Spleen (tissue), 11 donors: Measurements from ENCODE around the gene SYCP2L. TPM values are rescaled to one million over a fixed set of nuclear protein-coding genes. Genes with fewer than 3 reads are reported as not detected.

Experiments
- DNase-seq: peaks from one replicate; pipeline ENCODE4 v3.0.0-alpha.2; 2020
- H3K27ac ChIP-seq, 8 donors: fragments of 200-600 bp; sonication (generic) in 7 of 8; 1 replicate in 4 of 8; 2 replicates in 4 of 8; pipeline versions ENCODE4 v1.5.0 to v1.8.0; 2016 to 2021; ENCODE audit warnings: inconsistent platforms in 4 of 8, mild to moderate bottlenecking in 4 of 8, moderate library complexity in 1 of 8
- H3K27me3 ChIP-seq, 7 donors: fragments of 200-600 bp; sonication (generic) in 6 of 7; replicated peaks in 1 of 7; 1 replicate in 4 of 7; 2 replicates in 3 of 7; pipeline versions ENCODE4 v1.5.0 to v1.8.0; 2016 to 2021; ENCODE audit warnings: inconsistent platforms in 3 of 7, mild to moderate bottlenecking in 1 of 7
- H3K36me3 ChIP-seq, 6 donors: fragments of 200-600 bp; sonication (generic) in 5 of 6; 1 replicate in 4 of 6; 2 replicates in 2 of 6; pipeline versions ENCODE4 v1.5.0 to v1.8.0; 2016 to 2021; ENCODE audit warnings: inconsistent platforms in 2 of 6
- H3K4me1 ChIP-seq, 6 donors: fragments of 200-600 bp; sonication (generic) in 5 of 6; 1 replicate in 3 of 6; 2 replicates in 3 of 6; pipeline versions ENCODE4 v1.5.0 to v1.8.0; 2016 to 2021; ENCODE audit warnings: inconsistent platforms in 3 of 6
- H3K4me3 ChIP-seq, 8 donors: fragments of 200-600 bp; sonication (generic) in 7 of 8; 1 replicate in 4 of 8; 2 replicates in 4 of 8; pipeline versions ENCODE4 v1.5.0 to v1.8.0; 2016 to 2021; ENCODE audit warnings: inconsistent platforms in 4 of 8, mild to moderate bottlenecking in 4 of 8, moderate library complexity in 2 of 8
- H3K9me3 ChIP-seq, 8 donors: fragments of 200-600 bp; sonication (generic) in 7 of 8; 1 replicate in 4 of 8; 2 replicates in 4 of 8; pipeline versions ENCODE4 v1.5.0 to v1.8.0; 2016 to 2021; ENCODE audit warnings: inconsistent platforms in 4 of 8
- CTCF ChIP-seq, 11 experiments: fragments of 200-600 bp in 7 of 11; fragments of 450-650 bp in 4 of 11; sonication (generic) in 4 of 11; IDR thresholded peaks in 8 of 11; conservative IDR thresholded peaks in 3 of 11; 1 replicate in 7 of 11; 2 replicates in 4 of 11; pipeline versions ENCODE4 v1.4.0 to v1.8.0; 2016 to 2021; ENCODE audit warnings: antibody characterized with exemption in 11 of 11, inconsistent platforms in 4 of 11, mild to moderate bottlenecking in 1 of 11
- POLR2A ChIP-seq, 3 donors: fragments of 450-650 bp; IDR thresholded peaks; one replicate each; pipeline ENCODE4 v1.5.1; 2017; ENCODE audit warnings: antibody characterized with exemption in 3 of 3, mild to moderate bottlenecking in 1 of 3
- POLR2AphosphoS5 ChIP-seq, 3 donors: sonication (generic); formaldehyde crosslinking; IDR thresholded peaks; one replicate each; pipeline ENCODE4 v1.5.1; 2017; ENCODE audit warnings: antibody characterized with exemption in 3 of 3
- WGBS, 5 donors: extraction: QIAGEN DNeasy Blood & Tissue Kit in 3 of 5; methylation state at CpG; one replicate each; pipeline versions ENCODE4 v1.1.5 to v1.1.7; 2013 to 2018; 5-methylcytosine and 5-hydroxymethylcytosine counted together
- intact Hi-C: fragments of 100-400 bp; cut with DNase I; formaldehyde crosslinking; loops from one replicate; pipeline ENCODE4 v1.15.0; 2023; ENCODE audit warnings: low total_unique reads
- polyA plus RNA-seq, 3 donors: library from polyadenylated mRNA; stranded (reverse); fragments of 200-250 nt; gene quantifications; one replicate each; pipeline ENCODE4 v1.2.1, GENCODE V29; 2013
- total RNA-seq, 7 donors: library from RNA; depleted of rRNA in 3 of 7; stranded (reverse); fragments of >200 nt in 3 of 7; fragmentation: NEBNext Ultra II Directional in 4 of 7; extraction: Animal tissue kit (Norgen Biotek cat#: 25700) in 4 of 7; gene quantifications; one replicate each; pipeline versions ENCODE4 v1.1.0 to v1.2.1, GENCODE V29; 2016 to 2021
- donor health status: healthy with polysubstance abuse.
- donor health status: DM: no; HTN: no; CAD: no; lungs with moderate emphysema.
- donor health status: DM: no; HTN: no; CAD: no.
- donor health status: Bipolar disorder and iron deficiency.
- donor health status: healthy.
- donor health status: DM: no; HTN: no; CAD: no.
- donor health status: DM: yes; HTN: yes; CAD: no.

SYCP2L gene
- total and polyA plus RNA-seq, 10 donors: 0.06 to 0.83 (median 0.22) TPM; not detected in 2

GRCh38 chr6:10989587-10989986 is 102.7 kb downstream of the SYCP2L start:
- TF ChIP-seq POLR2AphosphoS5 (IDR thresholded peaks at IDR 0.05): no peak
- no peak for TF ChIP-seq POLR2A (IDR thresholded peaks at IDR 0.05)
- TF ChIP-seq CTCF (IDR thresholded peaks at IDR 0.05 in 8 of 11, conservative IDR thresholded peaks at IDR 0.05 in 3 of 11): no peak
- Histone ChIP-seq H3K9me3 (peaks cover 0 to 6% (median 0%) of the 10 kb centered on the region in 8 donors), H3K27ac (no peak overlapping the region), H3K27me3 (peaks cover 0 to 12% (median 0%) of the 10 kb centered on the region in 7 donors), H3K4me1 (no peaks in the 10 kb centered on the region), H3K4me3 (no peak overlapping the region), H3K36me3 (no peaks in the 10 kb centered on the region)
- intact Hi-C loops: no loop called here
- no peak for DNase-seq
- 90 to 95% (median 91%) methylated on average over 15 of the region's 15 CpGs for WGBS, 5 donors

DNA sequence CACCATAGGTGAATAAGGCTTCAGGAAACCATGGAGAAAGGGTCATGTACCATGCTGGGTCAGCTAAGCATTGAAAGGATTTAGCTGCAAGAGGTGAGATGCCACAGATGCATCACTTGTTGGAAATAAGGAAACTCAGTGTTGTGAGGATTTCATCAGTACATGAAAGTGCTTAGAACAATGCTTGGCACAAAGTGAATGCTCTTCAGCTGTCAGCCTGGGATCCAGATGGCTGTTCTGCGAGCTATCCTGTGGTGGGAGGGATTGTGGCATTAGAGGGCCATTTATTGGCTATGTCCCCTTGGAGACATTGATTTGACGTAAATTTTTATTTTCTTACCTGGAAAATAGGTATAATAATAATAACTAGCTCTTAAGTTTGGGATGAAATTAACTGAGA is 104.3 kb downstream of the SYCP2L start:
- no peak overlapping the region for H3K4me3 ChIP-seq
- H3K9me3 ChIP-seq: no peaks in the 10 kb centered on the region
- TF ChIP-seq POLR2AphosphoS5 (IDR thresholded peaks at IDR 0.05): no peak
- H3K27ac ChIP-seq: no peak overlapping the region
- no peak for DNase-seq
- H3K36me3 ChIP-seq: no peaks in the 10 kb centered on the region
- 38 to 72% (median 67%) methylated on average over 2 of the region's 2 CpGs for WGBS, 5 donors
- peaks cover 0 to 12% (median 0%) of the 10 kb centered on the region in 7 donors for H3K27me3 ChIP-seq
- H3K4me1 ChIP-seq: no peaks in the 10 kb centered on the region
- intact Hi-C loops: no loop called here

DNA sequence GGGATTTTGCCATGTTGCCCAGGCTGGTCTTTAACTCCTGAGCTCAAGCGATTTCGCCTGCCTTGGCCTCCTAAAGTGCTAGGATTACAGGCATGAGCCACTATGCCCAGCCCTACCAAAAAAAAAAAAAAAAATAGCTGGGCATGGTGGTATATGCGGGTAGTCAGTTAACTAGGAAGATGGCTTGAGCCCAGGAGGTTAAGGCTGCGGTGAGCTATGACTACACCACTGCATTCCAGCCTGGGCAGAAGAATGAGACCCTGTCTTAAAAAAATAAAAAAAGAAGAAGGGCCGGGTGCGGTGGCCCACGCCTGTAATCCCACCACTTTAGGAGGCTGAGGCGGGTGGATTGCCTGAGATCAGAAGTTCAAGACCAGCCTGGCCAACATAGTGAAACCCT is 107.0 kb downstream of the SYCP2L start:
- Histone ChIP-seq H3K27me3 (peaks cover 0 to under 1% (median 0%) of the 10 kb centered on the region in 7 donors), H3K4me1 (no peaks in the 10 kb centered on the region), H3K36me3 (no peaks in the 10 kb centered on the region), H3K4me3 (no peak overlapping the region), H3K27ac (no peak overlapping the region), H3K9me3 (no peaks in the 10 kb centered on the region)
- DNase-seq: no peak
- 92 to 97% (median 96%) methylated on average over 8 of the region's 8 CpGs for WGBS, 5 donors
- no peak for TF ChIP-seq POLR2A (IDR thresholded peaks at IDR 0.05)
- TF ChIP-seq CTCF (IDR thresholded peaks at IDR 0.05 in 8 of 11, conservative IDR thresholded peaks at IDR 0.05 in 3 of 11): no peak
- no peak for TF ChIP-seq POLR2AphosphoS5 (IDR thresholded peaks at IDR 0.05)
- intact Hi-C loops: no loop called here

GRCh38 chr6:10995114-10995707 is 108.4 kb downstream of the SYCP2L start:
- H3K36me3 ChIP-seq: no peaks in the 10 kb centered on the region
- H3K4me1 ChIP-seq: peaks cover 0 to 7% (median 0%) of the 10 kb centered on the region in 6 donors
- no peak overlapping the region for H3K27ac ChIP-seq
- no peak for DNase-seq
- H3K9me3 ChIP-seq: no peaks in the 10 kb centered on the region
- TF ChIP-seq CTCF (IDR thresholded peaks at IDR 0.05 in 8 of 11, conservative IDR thresholded peaks at IDR 0.05 in 3 of 11): no peak
- no peak for TF ChIP-seq POLR2AphosphoS5 (IDR thresholded peaks at IDR 0.05)
- no peak for TF ChIP-seq POLR2A (IDR thresholded peaks at IDR 0.05)
- no peaks in the 10 kb centered on the region for H3K27me3 ChIP-seq
- WGBS, 5 donors: 76 to 90% (median 85%) methylated on average over 4 of the region's 4 CpGs
- intact Hi-C loops: no loop called here
- H3K4me3 ChIP-seq: no peak overlapping the region
